Middle frontal gyrus (tissue), 1 donor: ENCODE data around the gene DAB2IP.

ENCODE experiments used
- DNase-seq: peaks from one replicate; pipeline ENCODE4 v3.0.0-alpha.2; 2015; ENCODE audit warnings: low spot score; ENCODE audit errors: extremely low spot score

Gene DAB2IP

GRCh38 chr9:121774715-121775613, 123.5 kb downstream of the DAB2IP start:
- no peak for DNase-seq

DNA sequence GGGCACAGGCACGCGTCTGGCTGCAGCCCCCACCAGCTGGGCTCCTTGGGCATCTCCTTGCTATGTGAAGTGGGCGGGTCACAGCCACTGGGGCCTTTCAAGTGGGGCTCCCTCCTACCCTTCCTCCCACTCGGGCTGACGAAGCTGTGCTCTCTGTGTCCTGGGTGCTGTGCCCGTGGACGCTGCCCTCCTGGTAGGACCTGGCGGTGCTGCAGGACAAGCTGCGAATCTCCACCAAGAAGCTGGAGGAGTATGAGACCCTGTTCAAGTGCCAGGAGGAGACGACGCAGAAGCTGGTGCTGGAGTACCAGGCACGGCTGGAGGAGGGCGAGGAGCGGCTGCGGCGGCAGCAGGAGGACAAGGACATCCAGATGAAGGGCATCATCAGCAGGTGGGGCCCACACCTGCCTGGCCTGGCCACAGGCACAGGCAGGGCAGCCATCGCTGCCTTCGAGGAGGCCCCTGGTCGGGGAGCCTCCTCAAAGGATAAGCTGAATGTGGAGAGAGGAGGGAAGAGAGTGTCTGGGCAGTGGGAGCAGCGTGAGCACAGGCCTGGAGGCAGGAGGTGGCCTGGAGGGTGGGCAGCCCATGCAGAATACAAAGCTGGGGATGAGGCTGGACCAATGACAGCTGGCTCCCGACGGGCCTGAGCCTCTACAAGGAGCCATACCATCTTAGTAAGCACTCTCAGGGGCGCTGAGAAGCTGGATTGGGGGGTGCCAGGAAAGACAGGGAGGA, 124.7 kb downstream of the DAB2IP start:
- no peak for DNase-seq

GRCh38 chr9:121776739-121777637, 125.6 kb downstream of the DAB2IP start:
- DNase-seq = no peak

GRCh38 chr9:121778252-121779225, 127.1 kb downstream of the DAB2IP start:
- no peak for DNase-seq

- DNase-seq = no peak
These were observed 128.1 kb downstream of the DAB2IP start for GRCh38 chr9:121779381-121780117.

GRCh38 chr9:121780177-121781040, 129.0 kb downstream of the DAB2IP start:
- DNase-seq = no peak

GRCh38 chr9:121781145-121781548, 129.7 kb downstream of the DAB2IP start:
- no peak for DNase-seq

DNA sequence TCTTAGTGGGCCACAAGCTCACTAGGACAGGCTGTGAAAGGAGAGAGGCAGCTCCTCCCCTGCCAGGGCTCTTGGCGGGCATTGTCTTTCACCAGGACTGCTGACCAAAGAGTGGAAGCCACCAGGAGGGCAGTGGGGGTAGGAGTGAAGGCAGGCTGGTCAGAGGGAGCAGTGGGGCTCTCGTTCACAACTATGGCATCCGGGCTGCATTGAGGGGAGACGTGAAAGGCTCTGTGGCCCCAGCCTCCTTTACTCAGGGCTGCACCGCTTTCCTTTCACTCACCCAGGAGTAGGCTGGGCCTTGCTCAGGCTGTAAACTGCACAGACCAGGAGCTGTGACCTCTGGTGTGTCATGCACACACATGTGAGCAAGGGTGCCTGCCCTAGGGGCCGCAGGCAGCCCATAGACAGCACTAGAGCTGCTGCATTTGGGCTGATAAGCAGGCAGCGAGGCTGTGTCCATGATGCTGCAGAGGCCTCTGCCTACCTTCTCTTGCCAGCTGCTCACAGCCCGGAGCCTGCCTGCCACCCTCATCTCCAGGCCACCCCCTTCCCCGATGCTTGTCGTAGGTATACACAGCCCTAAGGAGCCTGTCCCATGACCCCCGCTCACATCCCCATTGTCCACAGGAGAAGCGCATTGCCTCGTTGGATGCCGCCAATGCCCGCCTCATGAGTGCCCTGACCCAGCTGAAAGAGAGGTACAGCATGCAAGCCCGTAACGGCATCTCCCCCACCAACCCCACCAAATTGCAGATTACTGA, 130.4 kb downstream of the DAB2IP start:
- no peak for DNase-seq

DNA sequence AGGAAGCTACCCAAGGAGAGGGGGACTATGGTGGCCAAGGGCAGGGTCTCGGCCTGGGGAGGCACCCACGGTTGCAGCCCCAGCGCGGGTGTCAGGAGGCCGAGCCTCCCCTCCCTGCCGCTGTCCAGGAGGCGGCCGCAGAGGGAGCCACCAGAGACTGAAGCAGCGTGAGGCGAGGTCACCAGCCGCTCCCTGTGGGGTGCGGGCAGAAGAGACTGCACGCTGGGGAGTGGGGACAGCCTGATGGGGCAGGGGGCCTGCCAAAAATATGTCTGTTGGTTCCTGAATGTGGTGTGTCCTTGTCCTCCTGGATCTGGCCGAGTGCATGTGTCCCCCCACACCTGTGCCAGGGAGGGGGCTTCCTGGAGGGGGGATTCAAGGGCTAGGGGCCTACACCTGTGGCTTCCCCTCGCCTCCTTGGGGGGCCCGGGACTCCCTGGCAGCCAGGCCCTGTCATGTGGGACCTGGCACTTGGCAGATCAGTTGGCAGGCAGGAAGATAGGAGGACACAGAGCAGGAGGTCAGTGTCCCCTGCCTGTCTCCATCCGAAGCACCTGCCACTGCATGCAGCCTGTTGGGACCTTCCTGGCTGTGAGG, 131.2 kb downstream of the DAB2IP start:
- no peak for DNase-seq

DNA sequence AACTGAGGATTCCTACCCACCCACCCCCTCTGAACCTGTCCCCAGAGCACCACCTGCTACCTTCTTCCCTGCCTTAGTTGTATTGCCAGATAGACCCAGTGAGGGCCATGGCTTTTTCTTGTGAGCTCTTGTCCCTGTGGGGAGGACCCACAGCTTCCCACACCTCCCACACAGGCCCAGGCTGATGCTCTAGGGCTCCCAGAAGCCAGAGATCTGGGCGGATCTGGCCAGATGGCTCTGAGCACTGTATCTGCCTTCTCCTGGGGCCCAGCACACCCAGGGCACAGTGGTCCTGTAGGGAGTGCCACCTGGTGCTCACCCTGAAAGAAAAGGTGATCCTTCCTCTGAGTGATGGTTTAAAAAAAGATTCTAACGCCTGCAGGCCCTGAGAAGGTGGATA, 131.7 kb downstream of the DAB2IP start:
- DNase-seq = no peak

DNA sequence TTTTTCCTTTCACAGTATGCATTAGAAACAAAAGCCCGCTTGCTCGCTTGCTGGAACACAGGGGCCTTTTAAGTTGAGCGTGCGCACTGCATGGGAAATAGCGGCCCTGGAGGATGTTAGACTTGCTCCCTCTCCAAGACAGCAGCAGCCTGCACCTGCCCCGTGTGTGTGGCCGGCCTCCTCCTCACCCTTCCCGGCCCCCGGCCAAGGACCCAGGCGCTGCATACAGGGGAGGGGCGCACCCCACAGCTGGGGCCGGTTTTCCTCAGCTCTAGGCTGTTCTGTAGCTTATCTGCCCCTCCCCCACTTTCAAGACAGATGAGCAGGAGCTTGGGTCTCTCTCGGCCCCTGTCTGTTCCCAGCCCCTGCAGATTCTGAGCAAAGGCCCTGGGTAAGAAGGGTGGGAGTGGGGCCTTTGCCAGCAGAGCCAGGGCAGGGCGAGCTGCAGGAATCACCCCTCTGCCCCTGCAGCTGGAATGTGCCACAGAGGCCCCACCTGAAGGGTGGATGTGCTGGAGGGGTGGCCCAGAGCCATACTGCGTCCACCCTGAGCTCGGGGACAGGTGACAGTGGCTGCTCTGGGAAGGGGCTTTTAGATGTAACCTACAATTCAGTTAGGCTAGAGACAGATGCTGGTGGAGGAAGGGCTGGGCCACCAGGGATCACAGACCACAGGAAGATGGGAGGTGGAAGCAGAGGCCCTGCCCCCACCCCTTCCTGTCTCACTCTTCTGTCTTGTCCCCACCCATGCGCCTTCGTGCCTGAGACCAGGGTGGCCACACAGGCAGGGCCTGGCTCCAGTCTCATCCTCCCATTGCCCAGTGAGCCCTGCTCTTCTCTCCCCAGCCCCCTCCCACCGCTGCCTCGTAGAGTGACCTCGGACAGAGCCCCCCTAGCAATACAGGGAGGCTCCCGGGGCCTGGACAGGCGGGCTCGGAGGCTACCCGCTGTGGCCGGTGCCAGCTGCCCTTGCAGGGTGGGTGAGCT, 132.4 kb downstream of the DAB2IP start:
- DNase-seq = no peak

DNA sequence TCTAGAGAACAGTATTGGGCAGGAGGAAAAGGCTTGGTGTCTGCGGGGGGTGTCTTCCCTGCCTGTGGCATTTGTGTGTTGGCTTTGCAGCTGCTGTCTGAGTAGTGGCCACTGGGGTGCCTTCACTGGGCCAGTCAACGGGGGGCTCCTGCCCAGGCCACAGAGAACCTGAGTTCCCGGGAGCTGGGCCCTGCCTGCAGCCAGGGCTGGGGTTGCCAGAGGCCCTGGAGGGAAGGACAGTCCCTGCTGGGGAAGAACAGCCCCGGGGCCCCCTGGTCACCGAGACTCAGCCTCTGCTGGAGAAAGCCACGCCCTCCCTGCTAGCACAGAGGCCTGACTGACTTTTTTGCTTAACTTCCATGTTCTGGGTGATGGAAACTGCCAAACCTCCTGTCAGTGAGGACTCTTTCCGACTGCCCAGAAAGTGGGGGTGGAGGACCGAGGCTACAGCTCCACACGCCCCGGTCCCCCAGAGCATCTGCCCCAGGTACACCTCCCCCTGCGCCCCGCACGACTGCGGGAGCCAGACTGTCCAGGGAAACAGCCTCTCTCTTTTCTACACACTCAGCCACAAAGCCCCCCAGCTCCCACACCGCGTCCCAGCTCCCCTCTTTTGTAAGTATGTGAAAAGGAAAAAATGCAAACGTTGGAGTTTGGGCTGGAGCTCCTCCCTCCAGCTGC, 133.4 kb downstream of the DAB2IP start:
- DNase-seq = no peak

DNA sequence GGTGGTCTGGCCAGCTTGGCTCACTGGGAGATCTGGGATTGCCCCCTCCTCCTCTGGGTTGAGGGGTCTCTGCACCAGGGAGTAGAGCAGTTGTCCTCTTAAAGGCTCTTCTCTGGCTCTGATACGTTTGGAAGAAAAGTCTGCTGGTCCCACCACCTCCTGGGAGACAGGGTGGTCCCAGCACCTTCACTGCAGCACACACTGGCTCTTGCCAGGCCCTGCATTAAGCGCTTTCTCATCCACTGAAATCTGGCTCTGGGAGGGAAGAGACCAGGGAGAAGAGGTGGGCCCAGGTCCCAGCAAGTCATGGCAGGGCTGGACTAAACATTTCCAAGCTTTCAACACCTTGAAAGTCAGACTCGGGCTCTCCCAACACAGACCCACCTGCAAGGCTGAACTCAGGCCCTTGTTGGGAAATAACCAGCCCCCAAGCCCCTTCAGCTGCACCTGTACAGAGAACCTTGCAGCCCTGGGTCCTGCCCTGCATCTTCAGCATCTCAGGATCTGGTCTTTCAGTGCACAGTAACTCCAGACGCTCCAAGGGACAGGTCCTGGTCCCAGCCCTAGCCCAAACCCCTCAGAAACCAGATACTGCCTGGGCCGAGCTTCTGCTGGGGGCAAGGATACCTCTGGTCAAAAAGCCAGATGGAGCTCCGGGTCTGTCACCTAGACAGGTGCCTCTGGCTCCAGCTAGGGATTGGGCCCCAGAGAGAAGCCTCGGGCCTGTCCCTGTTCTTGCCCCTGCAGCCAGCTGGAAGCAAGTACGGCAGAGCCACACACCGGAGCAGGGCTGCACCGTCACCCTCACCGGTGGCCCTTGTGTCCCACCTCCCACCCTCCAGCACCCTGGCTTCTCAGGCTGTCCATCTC, 134.5 kb downstream of the DAB2IP start:
- no peak for DNase-seq

DNA sequence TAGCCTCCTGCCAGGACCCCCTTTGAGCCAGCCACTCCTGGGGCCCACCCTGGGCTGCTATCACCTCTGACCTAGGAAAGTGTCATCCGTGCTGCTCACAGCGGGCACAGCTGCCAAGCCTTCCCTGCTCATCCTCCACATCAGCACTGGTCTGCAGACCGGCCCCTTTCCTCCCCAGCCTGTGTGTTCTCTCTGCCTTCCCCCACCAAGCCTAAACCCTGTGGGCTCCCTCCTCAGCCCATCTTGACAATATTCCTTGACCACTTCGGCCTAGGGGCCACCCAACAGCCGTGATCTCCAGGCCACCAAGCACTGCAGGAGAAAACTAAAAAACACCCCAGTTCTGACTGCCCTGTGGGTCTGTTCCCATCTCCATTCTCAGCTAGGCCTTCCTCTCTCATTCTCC, 135.1 kb downstream of the DAB2IP start:
- no peak for DNase-seq

DNA sequence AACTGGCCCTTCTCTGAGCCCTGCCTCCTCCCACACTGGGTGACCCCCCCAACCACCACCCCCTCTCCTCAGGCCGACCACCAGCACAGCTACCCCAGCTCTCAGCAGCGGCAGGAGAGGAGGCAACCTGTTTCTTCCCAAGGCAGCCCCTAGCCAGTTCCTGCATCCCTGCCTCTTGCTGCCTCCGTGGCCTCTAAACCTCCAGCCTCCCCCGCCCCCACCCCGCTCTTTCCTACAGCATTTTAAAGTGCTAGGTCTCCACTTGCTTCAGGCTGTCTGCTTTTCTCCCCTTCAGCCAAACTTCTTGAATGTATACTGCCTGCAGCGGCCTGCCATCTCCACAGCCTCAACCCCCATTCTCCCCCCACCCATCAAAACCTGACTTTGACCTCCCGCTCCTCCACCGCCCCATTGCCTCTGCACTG, 135.6 kb downstream of the DAB2IP start:
- no peak for DNase-seq
